Measurements from ENCODE around the gene ZBTB25.

DNA sequence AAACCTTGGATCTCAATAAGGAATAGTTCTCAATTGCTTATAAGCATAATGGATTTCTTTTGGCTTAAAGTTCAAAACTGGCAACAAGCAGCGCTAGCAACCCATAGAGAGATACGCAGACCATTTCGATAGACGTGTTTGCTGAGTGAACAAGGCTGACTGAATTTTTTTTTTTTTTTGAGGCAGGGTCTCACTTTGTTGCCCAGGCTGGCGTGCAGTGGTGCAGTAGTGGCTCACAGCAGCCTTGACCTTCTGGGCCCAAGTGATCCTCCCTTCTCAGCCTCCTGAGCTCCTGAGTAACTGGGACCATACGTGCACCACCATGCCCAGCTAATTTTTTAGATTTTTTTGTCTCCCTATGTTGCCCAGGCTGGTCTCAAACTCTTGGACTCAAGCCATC lies 39.8 kb downstream of the ZBTB25 start:
- TF ChIP-seq CTCF (IDR thresholded peaks at IDR 0.05) (no peak), POLR2A (IDR thresholded peaks at IDR 0.05) (no peak)
